Left renal cortex interstitium (tissue), 4 donors: Measurements from ENCODE around the gene RFTN2. TPM values are rescaled to one million over a fixed set of nuclear protein-coding genes. Genes with fewer than 3 reads are reported as not detected.
"Not testable (repeated sequence)": the region's sequence is repeated elsewhere in the genome, so short reads cannot be mapped to it uniquely, and the experiment has no call there.

Source experiments
- DNase-seq, 4 donors: peaks; one replicate each; pipeline ENCODE4 v3.0.0-alpha.2; 2013; ENCODE audit warnings: low read depth in 4 of 4, low spot score in 2 of 4, missing footprints in 1 of 4
- polyA plus RNA-seq, 4 donors: library from polyadenylated mRNA; unstranded; fragments of 120-200 nt; gene quantifications; one replicate each; pipeline ENCODE4 v1.2.1, GENCODE V29; 2013; ENCODE audit not compliant: insufficient read length in 4 of 4

The RFTN2 gene
- polyA plus RNA-seq, 4 donors = 17.0 to 23.3 (median 21.2) TPM

- no peak for DNase-seq
Observed at GRCh38 chr2:197614532-197614931, 60.9 kb downstream of the RFTN2 start.

DNA sequence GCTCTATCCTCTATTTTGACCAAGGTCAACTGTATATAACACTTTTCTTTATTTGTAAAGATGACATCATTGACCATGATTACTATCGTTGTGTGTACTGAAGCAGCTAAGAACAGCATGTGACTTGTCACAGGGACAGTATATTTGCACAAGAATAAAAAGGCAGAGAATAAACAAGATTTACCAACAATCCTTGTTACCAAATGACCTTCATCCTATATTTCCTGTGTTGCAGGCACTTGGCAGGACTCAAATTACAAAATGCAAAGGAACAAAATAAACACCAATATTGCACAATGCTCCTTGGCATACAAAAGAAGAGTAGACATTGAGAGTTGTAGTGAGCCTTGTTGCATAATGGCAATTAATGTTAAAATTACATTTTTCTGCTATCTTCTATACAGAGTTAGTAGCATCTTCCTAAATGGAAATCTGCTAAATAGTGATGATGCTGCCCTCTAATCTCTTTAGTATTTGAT is 61.8 kb downstream of the RFTN2 start:
- DNase-seq = no peak

DNA sequence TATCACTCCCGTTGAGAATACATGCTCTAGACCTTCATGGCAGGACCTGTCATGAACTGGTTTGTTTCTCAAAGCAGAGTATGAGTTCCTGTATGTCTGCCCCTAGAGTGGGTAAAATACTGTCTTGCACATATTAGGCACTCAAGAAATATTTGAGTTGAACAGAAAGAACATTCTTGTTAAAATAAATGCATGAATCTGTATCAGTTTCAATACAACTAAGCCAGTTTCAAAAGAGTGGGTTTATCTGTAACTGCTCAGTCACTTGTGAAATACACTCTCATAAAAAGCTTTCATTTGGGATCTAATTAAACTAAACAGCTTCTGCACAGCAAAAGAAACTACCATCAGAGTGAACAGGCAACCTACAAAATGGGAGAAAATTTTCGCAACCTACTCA is 69.2 kb downstream of the RFTN2 start:
- no peak for DNase-seq

DNA sequence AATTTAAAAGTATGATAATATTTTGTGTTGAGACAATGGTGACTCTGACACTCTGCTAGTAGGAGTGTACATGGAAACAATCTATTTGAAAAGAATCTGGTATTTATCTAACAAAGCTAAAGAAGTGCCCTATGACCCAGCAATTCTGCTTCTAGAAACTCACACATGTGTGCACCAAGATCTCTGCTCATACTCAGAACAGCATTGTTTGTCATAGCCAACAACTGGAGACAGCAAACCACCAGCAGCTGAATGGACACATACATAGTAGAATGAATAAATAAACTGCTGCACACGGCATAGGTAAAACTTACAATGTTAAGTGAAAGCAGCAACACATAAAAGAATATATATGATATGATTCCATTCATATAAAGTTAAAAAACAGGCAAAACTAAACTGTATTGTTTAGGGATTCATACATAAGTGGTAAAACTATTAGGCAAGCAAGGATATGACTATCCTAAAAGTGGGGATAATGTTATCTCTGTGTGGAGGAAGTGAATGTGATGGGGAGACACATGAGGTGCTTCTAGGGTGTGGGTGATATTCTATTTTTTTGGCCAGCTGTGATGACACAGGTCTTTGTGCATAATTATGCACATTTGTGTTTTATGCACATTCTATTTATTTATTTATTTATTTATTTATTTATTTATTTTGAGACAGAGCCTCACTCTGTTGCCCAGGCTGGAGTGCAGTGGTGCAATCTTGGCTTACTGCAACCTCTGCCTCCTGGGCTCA is 71.1 kb downstream of the RFTN2 start:
- no peak for DNase-seq

- no peak for DNase-seq
Observed at GRCh38 chr2:197601726-197602125, 73.7 kb downstream of the RFTN2 start.

GRCh38 chr2:197600306-197600705 is 75.1 kb downstream of the RFTN2 start:
- DNase-seq = no peak

DNA sequence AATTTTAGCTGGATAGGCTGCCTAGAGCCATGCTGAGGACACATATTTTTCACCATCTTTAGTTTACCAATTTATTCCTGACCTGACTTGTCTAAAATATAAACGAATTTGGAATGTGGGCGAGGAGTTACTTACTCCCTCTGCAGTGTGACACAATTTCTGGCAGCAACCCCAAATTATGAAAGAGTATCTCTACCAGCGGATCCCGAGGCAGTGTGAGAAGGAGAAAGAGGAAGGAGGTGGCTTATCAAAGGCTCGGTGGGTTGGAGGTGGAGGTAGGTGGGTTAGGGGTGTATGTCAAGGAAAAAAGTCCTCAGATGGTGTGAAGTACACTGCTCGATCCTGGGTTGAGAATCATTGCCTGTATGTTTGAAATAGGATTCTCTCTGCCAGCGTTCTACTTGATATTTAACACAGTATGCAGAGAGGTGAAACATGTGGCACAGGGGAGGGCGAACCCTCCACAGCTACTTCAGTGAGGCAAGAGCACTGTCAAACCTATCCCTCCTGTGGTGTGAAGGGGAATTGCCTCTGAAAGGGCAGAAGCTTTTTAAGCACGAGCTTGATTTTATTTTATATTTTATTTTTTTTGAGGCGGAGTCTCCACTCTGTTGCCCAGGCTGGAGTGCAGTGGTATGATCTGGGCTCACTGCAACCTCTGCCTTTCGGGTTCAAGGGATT is 76.0 kb downstream of the RFTN2 start:
- no peak for DNase-seq

GRCh38 chr2:197598450-197598849 is 76.9 kb downstream of the RFTN2 start:
- DNase-seq = no peak

DNA sequence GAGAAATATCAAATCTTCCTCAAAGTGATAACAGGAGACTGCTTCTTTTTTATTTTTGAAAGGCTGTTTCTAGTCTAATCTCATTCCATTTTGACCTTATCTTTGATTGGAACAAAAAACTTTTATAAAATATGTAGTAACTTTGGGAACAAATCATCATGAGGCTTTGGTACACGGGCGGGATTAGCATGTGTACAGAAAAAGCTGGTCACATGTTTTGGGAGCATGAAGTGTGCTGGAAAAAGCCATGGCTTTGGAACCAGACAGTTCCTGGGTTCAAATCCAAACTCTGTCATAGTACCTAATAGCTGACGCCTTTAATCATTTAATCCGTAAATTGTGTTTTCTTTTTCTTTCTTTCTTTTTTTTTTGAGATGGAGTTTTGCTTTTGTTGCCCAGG is 78.2 kb downstream of the RFTN2 start:
- DNase-seq = no peak

DNA sequence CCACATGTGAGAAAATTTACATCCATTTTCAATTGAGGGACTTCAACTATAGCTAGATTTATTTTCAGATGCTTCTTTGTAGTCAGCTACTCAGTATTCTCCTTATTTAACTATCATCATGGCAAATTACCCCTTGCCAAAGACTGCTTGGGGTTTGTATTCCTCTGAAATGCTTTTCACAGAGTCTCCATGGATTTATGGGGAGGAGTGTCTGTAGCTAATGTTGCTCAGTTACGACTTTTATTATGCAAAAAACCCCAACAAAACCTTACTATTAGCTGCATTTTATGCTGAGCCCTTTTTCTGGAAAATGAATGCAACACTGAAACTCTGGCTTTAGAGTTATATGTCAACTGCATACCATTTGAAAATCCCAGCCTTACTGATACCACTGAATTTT is 78.6 kb downstream of the RFTN2 start:
- DNase-seq = no peak

- no peak for DNase-seq
Observed at GRCh38 chr2:197591339-197592072, 83.9 kb downstream of the RFTN2 start.

- not testable (repeated sequence) for DNase-seq
Observed at GRCh38 chr2:197587255-197587654, 88.1 kb downstream of the RFTN2 start.

DNA sequence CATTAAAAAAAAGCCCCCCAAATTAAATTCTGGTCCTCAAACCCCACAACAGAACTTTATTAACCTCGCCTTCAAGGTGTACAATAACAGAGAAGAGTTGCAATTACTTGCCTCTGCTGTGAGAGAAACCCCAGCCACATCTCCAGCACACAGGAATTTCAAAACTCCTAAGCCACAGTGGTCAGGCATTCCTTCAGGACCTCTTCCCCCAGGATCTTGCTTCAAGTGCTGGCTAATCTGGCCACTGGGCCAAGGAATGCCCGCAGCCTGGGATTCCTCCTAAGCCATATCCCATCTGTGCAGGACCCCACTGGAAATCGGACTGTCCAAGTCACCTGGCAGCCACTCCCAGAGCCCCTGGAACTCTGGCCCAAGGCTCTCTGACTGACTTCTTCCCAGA is 95.2 kb downstream of the RFTN2 start:
- not testable (repeated sequence) for DNase-seq

DNA sequence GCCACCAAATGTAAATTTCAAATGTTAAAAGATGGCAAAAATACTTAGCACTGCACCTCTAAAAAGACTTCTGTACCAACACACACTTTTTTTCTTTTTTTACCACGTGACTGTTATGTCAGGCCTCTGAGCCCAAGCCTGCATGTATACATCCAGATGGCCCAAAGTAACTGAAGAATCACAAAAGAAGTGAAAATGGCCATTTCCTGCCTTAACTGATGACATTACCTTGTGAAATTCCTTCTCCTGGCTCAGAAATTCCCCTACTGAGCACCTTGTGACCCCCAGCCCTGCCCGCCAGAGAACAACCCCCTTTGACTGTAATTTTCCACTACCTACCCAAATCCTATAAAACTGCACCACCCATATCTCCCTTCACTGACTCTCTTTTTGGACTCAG is 97.1 kb downstream of the RFTN2 start:
- DNase-seq = not testable (repeated sequence)

DNA sequence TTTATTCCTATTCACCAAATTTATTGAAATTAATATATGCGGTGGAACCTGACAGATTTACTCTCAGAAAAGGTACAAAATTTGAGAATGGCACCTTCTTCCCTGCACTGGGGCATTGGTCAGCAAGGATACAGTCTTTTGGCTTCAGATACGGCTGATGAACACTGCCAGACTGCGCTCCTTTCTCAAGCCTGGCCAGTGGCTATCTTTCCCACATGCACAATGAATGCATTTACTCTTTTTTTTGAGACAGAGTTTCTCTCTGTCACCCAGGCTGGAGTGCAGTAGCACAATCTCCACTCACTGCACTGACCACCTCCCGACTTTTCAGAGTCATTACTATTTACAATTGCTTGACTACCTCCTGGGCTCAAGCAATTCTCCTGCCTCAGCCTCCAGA is 97.9 kb downstream of the RFTN2 start:
- no peak for DNase-seq

DNA sequence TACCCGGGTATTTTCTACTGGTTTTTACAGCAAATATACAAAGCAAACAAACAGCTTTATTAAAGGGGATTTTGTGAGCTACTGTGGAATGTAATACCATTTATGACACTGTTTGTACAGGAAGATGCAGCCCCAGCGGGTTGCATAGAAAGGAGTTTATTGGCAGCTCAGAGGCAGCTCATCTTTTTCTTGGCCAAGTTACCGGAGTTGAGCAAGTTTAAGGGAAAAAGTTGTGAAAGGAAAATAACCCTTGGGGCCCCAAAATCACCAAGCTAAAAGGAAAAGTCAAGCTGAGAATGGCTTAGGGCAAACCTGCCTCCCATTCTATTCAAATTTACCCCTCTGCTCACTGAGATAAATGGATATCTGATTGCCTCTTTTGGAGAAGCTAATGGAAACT is 98.8 kb downstream of the RFTN2 start:
- no peak for DNase-seq

- DNase-seq = no peak
Observed at GRCh38 chr2:197575987-197576386, 99.4 kb downstream of the RFTN2 start.

DNA sequence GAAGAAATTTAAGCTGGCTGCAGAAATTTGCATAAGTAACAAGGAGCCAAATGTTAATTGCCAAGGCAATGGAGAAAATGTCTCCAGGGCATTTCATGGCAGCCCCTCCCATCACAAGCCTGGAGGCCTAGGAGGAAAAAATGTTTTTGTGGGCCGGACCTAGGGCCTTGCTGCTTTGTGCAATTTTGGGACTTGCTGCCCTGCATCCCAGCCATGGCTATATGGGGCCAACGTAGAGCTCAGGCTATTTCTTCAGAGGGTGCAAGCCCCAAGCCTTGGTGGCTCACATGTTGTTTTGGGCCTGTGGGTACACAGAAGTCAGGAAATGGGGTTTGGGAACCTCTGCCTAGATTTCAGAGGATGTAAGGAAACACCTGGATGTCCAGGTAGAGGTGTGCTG is 101.8 kb downstream of the RFTN2 start:
- DNase-seq = no peak

- no peak for DNase-seq
Observed at GRCh38 chr2:197571627-197572271, 103.6 kb downstream of the RFTN2 start.

- no peak for DNase-seq
Observed at GRCh38 chr2:197560146-197560665, 115.2 kb downstream of the RFTN2 start.

- no peak for DNase-seq
Observed at GRCh38 chr2:197559681-197560080, 115.7 kb downstream of the RFTN2 start.
